PFSK-1 (cell line): Measurements from ENCODE around the gene MAPKAPK2.

Source experiments
- POLR2AphosphoS5 ChIP-seq: IDR thresholded peaks from 2 replicates; pipeline ENCODE4 v1.6.1; 2012; ENCODE audit warnings: low read depth, mild to moderate bottlenecking, control low read depth, low read length, moderate library complexity
- SIN3A ChIP-seq: IDR thresholded peaks from 2 replicates; pipeline ENCODE4 v1.6.1; 2012; ENCODE audit warnings: mild to moderate bottlenecking, low read length, moderate library complexity, borderline replicate concordance; ENCODE audit not compliant: insufficient read depth
- TAF1 ChIP-seq: IDR thresholded peaks from 2 replicates; pipeline ENCODE4 v1.6.1; 2012; ENCODE audit warnings: low read length, control low read depth, borderline replicate concordance; ENCODE audit not compliant: insufficient read depth
- TF ChIP-seq, protein P1 (sequence below), 2 experiments: IDR thresholded peaks; 2 replicates each; pipeline versions ENCODE4 v1.6.1 to v1.8.0; 2011 to 2012; ENCODE audit warnings: low read depth in 2 of 2, low read length in 2 of 2, control low read depth in 1 of 2, inconsistent platforms in 1 of 2, mild to moderate bottlenecking in 1 of 2, moderate library complexity in 1 of 2; ENCODE audit not compliant: insufficient read depth in 1 of 2

DNA sequence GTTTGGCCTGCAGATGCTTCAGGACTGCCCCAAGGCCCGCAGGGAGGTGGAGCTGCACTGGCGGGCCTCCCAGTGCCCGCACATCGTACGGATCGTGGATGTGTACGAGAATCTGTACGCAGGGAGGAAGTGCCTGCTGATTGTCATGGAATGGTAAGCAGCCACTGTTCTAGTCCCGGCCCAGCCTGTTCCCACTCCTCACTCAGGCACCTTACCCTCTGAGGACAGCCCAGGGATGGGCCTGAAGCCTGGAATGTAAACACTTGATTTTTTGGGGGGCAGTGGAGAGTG lies 43.9 kb downstream of the MAPKAPK2 start:
- TF ChIP-seq SIN3A (no peak), TAF1 (no peak), POLR2AphosphoS5 (no peak)
- TF ChIP-seq, protein P1, sequence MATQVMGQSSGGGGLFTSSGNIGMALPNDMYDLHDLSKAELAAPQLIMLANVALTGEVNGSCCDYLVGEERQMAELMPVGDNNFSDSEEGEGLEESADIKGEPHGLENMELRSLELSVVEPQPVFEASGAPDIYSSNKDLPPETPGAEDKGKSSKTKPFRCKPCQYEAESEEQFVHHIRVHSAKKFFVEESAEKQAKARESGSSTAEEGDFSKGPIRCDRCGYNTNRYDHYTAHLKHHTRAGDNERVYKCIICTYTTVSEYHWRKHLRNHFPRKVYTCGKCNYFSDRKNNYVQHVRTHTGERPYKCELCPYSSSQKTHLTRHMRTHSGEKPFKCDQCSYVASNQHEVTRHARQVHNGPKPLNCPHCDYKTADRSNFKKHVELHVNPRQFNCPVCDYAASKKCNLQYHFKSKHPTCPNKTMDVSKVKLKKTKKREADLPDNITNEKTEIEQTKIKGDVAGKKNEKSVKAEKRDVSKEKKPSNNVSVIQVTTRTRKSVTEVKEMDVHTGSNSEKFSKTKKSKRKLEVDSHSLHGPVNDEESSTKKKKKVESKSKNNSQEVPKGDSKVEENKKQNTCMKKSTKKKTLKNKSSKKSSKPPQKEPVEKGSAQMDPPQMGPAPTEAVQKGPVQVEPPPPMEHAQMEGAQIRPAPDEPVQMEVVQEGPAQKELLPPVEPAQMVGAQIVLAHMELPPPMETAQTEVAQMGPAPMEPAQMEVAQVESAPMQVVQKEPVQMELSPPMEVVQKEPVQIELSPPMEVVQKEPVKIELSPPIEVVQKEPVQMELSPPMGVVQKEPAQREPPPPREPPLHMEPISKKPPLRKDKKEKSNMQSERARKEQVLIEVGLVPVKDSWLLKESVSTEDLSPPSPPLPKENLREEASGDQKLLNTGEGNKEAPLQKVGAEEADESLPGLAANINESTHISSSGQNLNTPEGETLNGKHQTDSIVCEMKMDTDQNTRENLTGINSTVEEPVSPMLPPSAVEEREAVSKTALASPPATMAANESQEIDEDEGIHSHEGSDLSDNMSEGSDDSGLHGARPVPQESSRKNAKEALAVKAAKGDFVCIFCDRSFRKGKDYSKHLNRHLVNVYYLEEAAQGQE (IDR thresholded peaks at IDR 0.05; ENCODE audit: insufficient read depth in 1 of 2, low read depth in 2 of 2, low read length in 2 of 2) = no peak
